ENCODE data around the gene ORC5. TPM values are rescaled to one million over a fixed set of nuclear protein-coding genes. Genes with fewer than 3 reads are reported as not detected.
A peak's percentile ranks its signal among the peaks of the same experiment; 100 is the strongest.

ORC5 gene
- total and polyA plus RNA-seq, 8 donors = 2.8 to 16.5 (median 11.3) TPM

DNA sequence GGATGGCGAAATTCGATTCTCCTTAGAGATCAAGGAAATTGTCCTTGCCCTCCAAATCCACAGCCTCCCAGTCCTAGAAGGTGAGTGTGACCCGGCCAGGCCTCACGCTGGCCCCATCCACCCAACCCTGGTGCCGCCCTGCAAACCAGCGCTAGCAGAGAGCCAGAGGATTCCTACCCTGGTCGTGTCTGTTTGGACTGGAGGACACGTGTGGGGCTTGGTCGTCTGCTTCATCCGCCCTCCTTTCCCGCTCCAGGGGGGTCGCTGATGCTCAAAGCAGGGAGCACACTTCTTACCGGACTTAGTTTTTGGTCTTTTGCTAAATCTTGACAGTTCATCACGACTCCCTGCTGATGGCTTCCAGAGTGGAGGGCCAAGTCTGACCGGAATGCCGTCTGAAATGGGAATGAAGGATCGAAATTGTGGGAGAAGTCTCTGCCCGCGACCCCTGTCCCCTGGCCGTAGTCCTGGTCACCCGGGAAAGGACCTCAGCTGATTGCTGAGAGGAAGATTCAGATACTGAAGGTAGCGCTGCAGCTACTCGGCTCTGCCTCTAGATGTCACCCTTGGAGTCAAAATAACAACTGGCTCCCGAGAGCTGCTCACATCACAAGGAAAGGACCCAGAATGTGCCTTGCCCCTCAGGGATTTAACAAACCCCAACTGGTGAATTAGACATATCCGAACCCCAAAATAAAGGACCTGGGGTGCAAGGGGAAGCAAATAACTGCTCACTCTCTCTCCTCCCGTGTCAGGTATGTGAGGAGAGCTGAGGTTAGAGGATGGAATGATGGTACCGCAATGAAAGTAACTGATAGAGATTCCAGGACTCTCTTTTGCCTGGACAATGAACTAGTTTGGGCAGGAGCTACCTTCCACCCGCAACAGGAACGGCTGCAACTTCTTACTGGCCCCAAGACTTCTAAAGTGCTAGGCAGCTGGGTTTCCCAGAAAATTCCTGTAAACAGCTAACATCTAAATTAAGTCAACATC is 23.5 kb upstream of the ORC5 start:
- H3K9me3 ChIP-seq = no peaks in the 10 kb centered on the region
- FAIRE-seq (no peak), DNase-seq (peak; percentile 7 to 54 (median 32)), ATAC-seq (peak; percentile 70 to 93 (median 90))
- H3K27ac ChIP-seq = no peak overlapping the region
- no peaks in the 10 kb centered on the region for H3K36me3 ChIP-seq
- peaks cover 0 to 6% (median 0%) of the 10 kb centered on the region in 4 donors for H3K27me3 ChIP-seq
- WGBS, 2 donors = 20 to 21% methylated on average over 29 of the region's 29 CpGs
- H3K4me3 ChIP-seq = no peak overlapping the region
- intact Hi-C loops (cut with DNase I) = no loop called here
- H3K4me1 ChIP-seq = no peaks in the 10 kb centered on the region
- TF ChIP-seq, protein P1, sequence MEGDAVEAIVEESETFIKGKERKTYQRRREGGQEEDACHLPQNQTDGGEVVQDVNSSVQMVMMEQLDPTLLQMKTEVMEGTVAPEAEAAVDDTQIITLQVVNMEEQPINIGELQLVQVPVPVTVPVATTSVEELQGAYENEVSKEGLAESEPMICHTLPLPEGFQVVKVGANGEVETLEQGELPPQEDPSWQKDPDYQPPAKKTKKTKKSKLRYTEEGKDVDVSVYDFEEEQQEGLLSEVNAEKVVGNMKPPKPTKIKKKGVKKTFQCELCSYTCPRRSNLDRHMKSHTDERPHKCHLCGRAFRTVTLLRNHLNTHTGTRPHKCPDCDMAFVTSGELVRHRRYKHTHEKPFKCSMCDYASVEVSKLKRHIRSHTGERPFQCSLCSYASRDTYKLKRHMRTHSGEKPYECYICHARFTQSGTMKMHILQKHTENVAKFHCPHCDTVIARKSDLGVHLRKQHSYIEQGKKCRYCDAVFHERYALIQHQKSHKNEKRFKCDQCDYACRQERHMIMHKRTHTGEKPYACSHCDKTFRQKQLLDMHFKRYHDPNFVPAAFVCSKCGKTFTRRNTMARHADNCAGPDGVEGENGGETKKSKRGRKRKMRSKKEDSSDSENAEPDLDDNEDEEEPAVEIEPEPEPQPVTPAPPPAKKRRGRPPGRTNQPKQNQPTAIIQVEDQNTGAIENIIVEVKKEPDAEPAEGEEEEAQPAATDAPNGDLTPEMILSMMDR (IDR thresholded peaks at IDR 0.05) = peak; percentile 66 to 73 (median 72)

DNA sequence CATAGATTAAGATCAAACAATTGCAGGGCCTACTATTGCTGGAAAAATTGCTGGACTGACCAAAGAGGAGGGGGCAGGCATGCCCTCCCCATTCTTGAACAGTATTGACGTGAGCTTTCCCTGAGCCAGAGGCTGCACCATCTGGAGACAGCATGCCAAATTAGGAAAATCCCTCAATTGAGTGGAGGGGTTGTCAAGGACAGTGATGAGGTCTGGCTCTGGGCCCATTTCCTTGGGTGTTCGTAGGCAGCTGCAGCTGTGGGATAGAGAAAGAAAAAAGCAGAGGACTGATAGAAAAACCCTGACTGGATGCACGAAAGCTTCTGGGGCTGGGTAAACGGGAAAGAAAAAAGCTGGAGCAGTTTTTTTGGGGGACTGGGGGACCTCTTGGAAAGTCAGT is 22.8 kb upstream of the ORC5 start:
- Histone ChIP-seq H3K9me3 (no peaks in the 10 kb centered on the region), H3K27me3 (peaks cover 0 to 6% (median 0%) of the 10 kb centered on the region in 4 donors), H3K27ac (no peak overlapping the region), H3K4me1 (no peaks in the 10 kb centered on the region), H3K4me3 (no peak overlapping the region), H3K36me3 (no peaks in the 10 kb centered on the region)
- intact Hi-C loops (cut with DNase I) = no loop called here
- no peak for ATAC-seq
- WGBS, 2 donors = 27 to 31% methylated on average over 4 of the region's 4 CpGs
- FAIRE-seq = no peak
- no peak for DNase-seq
- TF ChIP-seq, protein P1 (IDR thresholded peaks at IDR 0.05) = no peak

DNA sequence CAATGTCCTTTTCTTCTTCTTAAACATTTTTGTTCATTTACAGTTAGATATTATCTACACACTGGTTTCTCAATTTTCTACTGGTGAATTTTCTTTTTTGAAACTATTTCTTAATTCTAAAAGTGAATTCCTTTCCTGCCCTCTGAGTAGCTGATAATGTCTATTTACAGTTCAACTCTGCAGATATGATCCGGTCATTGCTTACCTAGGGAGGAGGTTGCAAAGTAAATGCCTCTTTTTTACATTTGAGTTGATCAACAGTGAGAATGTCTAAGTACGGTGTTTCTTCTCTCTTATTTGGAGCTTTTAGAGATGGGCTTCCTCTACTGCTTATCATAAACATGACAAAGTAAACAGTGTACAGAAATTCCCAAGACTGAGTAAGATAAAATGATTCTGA is 20.6 kb upstream of the ORC5 start:
- no peak overlapping the region for H3K4me3 ChIP-seq
- ATAC-seq (no peak), DNase-seq (no peak), FAIRE-seq (no peak)
- WGBS, 2 donors = 35 to 37% methylated on average over 2 of the region's 2 CpGs
- no peaks in the 10 kb centered on the region for H3K4me1 ChIP-seq
- intact Hi-C loops (cut with DNase I) = loop anchor here in 2 of 3 donors (10.0 kb wide), 1 partner anchor 616 kb away; no protein-coding TSS in a partner anchor
- H3K27me3 ChIP-seq = peaks cover 0 to 6% (median 0%) of the 10 kb centered on the region in 4 donors
- no peaks in the 10 kb centered on the region for H3K9me3 ChIP-seq
- H3K27ac ChIP-seq = no peak overlapping the region
- TF ChIP-seq, protein P1 (IDR thresholded peaks at IDR 0.05) = no peak
- no peaks in the 10 kb centered on the region for H3K36me3 ChIP-seq

DNA sequence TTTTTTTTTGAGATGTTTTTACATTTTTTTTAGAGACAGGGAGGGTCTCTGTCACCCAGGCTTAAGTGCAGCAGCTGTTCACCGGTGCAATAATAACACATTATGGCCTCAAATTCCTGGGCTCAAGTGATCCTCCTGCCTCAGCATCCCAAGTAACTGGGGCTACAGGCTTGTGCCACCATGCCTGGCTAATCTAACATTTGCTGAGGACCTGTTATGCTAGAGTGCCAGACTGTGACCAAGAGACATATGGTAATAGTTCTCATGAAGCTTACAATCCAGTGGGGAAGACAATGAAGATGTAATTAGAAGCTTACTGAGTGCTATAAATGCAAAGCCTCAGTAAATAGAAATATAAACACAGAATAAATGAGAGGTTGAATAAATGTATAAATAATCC is 17.6 kb upstream of the ORC5 start:
- H3K9me3 ChIP-seq = no peaks in the 10 kb centered on the region
- H3K27me3 ChIP-seq = no peaks in the 10 kb centered on the region
- H3K4me1 ChIP-seq = no peaks in the 10 kb centered on the region
- DNase-seq = no peak
- no peaks in the 10 kb centered on the region for H3K36me3 ChIP-seq
- 76 to 91% methylated on average over 1 of the region's 1 CpG for WGBS, 2 donors
- TF ChIP-seq, protein P1 (IDR thresholded peaks at IDR 0.05) = no peak
- ATAC-seq = no peak
- no peak for FAIRE-seq
- no peak overlapping the region for H3K4me3 ChIP-seq
- no peak overlapping the region for H3K27ac ChIP-seq
- intact Hi-C loops (cut with DNase I) = loop anchor here in 2 of 3 donors (10.0 kb wide), 1 partner anchor 619 kb away; no protein-coding TSS in a partner anchor

DNA sequence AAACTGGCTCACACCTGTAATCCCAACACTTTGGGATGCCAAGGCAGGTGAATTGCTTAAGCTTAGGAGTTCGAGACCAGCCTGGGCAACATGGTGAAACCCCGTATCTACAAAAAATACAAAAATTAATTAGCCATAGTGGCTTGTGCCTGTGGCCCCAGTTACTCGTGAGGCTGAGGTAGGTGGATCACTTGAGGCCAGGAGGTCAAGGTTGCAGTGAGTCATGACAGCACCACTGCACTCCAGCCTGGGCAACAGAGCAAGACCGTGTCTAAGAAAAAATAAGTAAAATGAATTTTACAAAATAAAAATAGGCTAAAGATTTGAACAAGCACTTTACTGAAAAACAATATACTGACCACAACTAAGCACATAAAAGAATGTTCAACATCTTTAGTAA is 9.8 kb upstream of the ORC5 start:
- TF ChIP-seq, protein P1 (IDR thresholded peaks at IDR 0.05) = no peak
- intact Hi-C loops (cut with DNase I) = no loop called here

More for the DNA sequence above, 9.8 kb upstream of the ORC5 start:
- DNase-seq (no peak), FAIRE-seq (no peak), ATAC-seq (no peak)
- Histone ChIP-seq H3K4me1 (no peaks in the 10 kb centered on the region), H3K27me3 (no peaks in the 10 kb centered on the region), H3K36me3 (no peaks in the 10 kb centered on the region), H3K4me3 (no peak overlapping the region), H3K27ac (no peak overlapping the region), H3K9me3 (no peaks in the 10 kb centered on the region)
- WGBS, 2 donors = 49 to 69% methylated on average over 4 of the region's 4 CpGs
